ENCODE data around the gene GJC1. TPM values are rescaled to one million over a fixed set of nuclear protein-coding genes. Genes with fewer than 3 reads are reported as not detected.
A peak's percentile ranks its signal among the peaks of the same experiment; 100 is the strongest.

Gene GJC1
- total RNA-seq, 4 donors from 2014 or later, result 2.1 to 9.2 (median 4.6) TPM

DNA sequence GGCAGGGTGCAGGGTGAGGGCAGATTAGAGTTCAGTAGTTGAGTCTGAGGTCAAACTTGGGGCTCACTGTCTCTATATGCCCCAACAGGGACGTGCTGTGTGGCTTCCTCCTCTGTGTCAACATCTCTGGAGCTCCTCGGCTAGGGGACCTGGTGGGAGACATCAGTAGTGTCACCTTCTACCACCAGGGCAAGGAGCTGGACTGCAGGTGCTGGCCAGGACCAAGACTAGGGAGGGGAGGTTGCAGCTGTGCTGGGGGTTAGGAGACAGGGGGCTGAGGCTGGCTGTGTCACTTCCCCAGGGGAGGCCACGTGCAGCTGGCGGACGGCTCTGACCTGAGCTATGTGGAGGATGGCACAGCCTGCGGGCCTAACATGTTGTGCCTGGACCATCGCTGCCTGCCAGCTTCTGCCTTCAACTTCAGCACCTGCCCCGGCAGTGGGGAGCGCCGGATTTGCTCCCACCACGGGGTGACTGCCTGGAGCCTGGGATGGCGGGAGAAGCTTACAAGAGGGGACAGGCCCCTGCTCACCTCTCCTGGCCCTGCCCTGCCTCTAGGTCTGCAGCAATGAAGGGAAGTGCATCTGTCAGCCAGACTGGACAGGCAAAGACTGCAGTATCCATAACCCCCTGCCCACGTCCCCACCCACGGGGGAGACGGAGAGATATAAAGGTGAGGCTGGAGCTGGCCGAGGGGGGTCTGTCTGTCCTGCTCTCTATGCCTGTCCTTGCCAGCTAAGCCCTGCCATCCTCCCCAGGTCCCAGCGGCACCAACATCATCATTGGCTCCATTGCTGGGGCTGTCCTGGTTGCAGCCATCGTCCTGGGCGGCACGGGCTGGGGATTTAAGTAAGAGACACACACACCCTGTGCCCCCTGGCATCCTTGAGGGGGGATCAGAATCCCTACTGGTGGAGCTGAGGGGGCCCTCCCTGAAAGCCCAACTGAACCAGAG lies 52.4 kb downstream of the GJC1 start:
- Histone ChIP-seq H3K4me3 (no peak overlapping the region), H3K4me1 (peaks cover 9 to 14% of the 10 kb centered on the region in 2 donors), H3K36me3 (no peaks in the 10 kb centered on the region), H3K27ac (no peak overlapping the region), H3K27me3 (peaks cover 0 to 15% (median 4%) of the 10 kb centered on the region in 3 donors), H3K9me3 (no peaks in the 10 kb centered on the region)
- in situ Hi-C loops (cut with MboI; ENCODE audit: low sequenced_read_pairs in 4 of 4) (loop anchor here (5.0 to 25.0 kb wide), 4 partner anchors 87 to 247 kb away; no protein-coding TSS in a partner anchor), intact Hi-C loops (cut with DNase I; ENCODE audit: low total_unique reads) (no loop called here)
- DNase-seq (no peak), ATAC-seq (no peak)
- TF ChIP-seq, protein P1, sequence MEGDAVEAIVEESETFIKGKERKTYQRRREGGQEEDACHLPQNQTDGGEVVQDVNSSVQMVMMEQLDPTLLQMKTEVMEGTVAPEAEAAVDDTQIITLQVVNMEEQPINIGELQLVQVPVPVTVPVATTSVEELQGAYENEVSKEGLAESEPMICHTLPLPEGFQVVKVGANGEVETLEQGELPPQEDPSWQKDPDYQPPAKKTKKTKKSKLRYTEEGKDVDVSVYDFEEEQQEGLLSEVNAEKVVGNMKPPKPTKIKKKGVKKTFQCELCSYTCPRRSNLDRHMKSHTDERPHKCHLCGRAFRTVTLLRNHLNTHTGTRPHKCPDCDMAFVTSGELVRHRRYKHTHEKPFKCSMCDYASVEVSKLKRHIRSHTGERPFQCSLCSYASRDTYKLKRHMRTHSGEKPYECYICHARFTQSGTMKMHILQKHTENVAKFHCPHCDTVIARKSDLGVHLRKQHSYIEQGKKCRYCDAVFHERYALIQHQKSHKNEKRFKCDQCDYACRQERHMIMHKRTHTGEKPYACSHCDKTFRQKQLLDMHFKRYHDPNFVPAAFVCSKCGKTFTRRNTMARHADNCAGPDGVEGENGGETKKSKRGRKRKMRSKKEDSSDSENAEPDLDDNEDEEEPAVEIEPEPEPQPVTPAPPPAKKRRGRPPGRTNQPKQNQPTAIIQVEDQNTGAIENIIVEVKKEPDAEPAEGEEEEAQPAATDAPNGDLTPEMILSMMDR (IDR thresholded peaks at IDR 0.05 in 4 of 5, conservative IDR thresholded peaks at IDR 0.05 in 1 of 5), result no peak
- no peak for TF ChIP-seq POLR2A (IDR thresholded peaks at IDR 0.05)

DNA sequence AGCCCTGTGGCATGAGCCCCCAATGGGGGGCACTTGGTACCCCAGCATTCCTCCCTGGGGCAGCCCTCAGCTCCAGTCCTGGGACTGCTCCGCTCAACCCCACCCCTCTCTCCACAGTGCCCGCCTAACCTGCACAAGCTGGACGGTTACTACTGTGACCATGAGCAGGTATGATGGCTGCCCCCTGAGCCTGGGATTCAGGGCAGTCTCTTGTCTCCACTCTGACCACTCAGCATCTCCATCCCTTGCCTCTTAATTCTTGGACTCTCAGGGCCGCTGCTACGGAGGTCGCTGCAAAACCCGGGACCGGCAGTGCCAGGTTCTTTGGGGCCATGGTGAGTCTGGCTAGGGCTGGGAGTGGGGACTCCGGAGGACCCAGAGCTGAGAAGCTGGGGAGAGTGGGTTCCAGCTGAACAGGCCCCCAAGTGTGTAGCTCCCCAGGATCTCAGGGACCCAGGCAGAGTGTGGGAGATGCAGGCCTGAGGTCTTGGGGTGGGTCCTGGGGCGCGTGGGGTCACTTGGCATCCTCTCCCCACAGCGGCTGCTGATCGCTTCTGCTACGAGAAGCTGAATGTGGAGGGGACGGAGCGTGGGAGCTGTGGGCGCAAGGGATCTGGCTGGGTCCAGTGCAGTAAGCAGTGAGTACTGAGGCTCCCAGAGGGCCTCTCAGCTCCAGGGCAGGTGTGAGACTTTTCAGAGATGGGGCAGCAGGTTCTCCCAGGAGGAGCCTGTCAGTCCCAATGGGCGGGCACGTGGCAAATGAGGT lies 53.3 kb downstream of the GJC1 start:
- H3K27ac ChIP-seq, result no peak overlapping the region
- in situ Hi-C loops (cut with MboI; ENCODE audit: low sequenced_read_pairs in 4 of 4), result loop anchor here (5.0 to 25.0 kb wide), 4 partner anchors 88 to 248 kb away; no protein-coding TSS in a partner anchor
- TF ChIP-seq POLR2A (IDR thresholded peaks at IDR 0.05), result no peak
- TF ChIP-seq, protein P1 (IDR thresholded peaks at IDR 0.05 in 4 of 5, conservative IDR thresholded peaks at IDR 0.05 in 1 of 5), result no peak
- ATAC-seq (no peak), DNase-seq (no peak)
- H3K27me3 ChIP-seq, result peaks cover 0 to 15% (median 8%) of the 10 kb centered on the region in 3 donors
- H3K36me3 ChIP-seq, result no peaks in the 10 kb centered on the region
- intact Hi-C loops (cut with DNase I; ENCODE audit: low total_unique reads), result no loop called here
- H3K9me3 ChIP-seq, result no peaks in the 10 kb centered on the region
- no peak overlapping the region for H3K4me3 ChIP-seq
- H3K4me1 ChIP-seq, result peaks cover 9 to 14% of the 10 kb centered on the region in 2 donors

DNA sequence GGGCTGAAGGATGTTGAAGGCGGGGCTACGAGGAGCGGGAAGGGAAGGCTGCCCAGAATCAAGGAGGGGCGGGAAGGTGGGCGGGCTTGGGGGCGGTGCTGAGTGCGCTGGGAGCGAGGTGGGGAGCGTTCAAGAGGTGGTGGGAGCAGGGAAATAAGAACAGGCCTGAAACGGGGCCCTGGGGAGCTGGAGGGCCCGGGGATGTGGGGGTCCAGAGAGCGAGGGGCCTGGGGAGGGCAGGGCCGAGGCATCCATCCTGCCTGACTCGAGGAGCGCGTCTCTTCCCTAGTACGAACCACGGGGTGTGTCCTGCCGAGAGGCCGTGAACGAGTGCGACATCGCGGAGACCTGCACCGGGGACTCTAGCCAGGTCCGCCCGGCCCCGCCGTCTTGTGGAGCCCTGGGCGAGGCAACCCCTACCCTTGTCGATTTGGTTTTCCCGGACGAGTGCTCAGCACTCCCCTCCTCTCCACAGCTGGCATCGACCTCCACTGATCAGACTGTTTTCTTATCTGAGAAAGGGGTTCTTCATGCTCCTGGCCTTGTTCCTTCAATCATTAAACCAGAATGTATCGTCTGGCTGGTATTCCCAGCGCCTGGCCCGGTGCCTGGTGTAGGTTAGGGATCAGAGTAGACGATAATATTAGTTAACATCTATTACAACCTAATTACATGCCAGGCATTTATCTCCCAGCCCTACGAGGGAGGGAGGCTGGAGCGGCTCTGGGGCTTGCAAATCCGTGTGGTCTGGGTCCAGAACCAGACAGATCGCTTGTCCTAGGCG lies 54.1 kb downstream of the GJC1 start:
- H3K4me1 ChIP-seq, result peaks cover 6 to 14% of the 10 kb centered on the region in 2 donors
- DNase-seq (no peak), ATAC-seq (peak in 1 of 2 donors; percentile 4)
- no peak overlapping the region for H3K27ac ChIP-seq
- intact Hi-C loops (cut with DNase I; ENCODE audit: low total_unique reads) (loop anchor here (1.0 to 2.0 kb wide), 4 partner anchors 89 to 357 kb away; partner anchors contain the start of gene PLCD3), in situ Hi-C loops (cut with MboI; ENCODE audit: low sequenced_read_pairs in 4 of 4) (loop anchor here (5.0 to 25.0 kb wide), 4 partner anchors 89 to 249 kb away; no protein-coding TSS in a partner anchor)
- no peak for TF ChIP-seq POLR2A (IDR thresholded peaks at IDR 0.05)
- TF ChIP-seq, protein P1 (IDR thresholded peaks at IDR 0.05 in 4 of 5, conservative IDR thresholded peaks at IDR 0.05 in 1 of 5), result no peak
- no peaks in the 10 kb centered on the region for H3K9me3 ChIP-seq
- H3K36me3 ChIP-seq, result no peaks in the 10 kb centered on the region
- peaks cover 0 to 15% (median 8%) of the 10 kb centered on the region in 3 donors for H3K27me3 ChIP-seq
- peak overlapping the region; percentile 56 to 88 (median 64) for H3K4me3 ChIP-seq

Data from gastrocnemius medialis (tissue), 4 donors.